ENCODE measurements around the gene KPNA6. TPM values are rescaled to one million over a fixed set of nuclear protein-coding genes. Genes with fewer than 3 reads are reported as not detected.
A peak's percentile ranks its signal among the peaks of the same experiment; 100 is the strongest.

Gene KPNA6
- total RNA-seq, 1 experiment from 2014 or later, result 114 TPM

DNA sequence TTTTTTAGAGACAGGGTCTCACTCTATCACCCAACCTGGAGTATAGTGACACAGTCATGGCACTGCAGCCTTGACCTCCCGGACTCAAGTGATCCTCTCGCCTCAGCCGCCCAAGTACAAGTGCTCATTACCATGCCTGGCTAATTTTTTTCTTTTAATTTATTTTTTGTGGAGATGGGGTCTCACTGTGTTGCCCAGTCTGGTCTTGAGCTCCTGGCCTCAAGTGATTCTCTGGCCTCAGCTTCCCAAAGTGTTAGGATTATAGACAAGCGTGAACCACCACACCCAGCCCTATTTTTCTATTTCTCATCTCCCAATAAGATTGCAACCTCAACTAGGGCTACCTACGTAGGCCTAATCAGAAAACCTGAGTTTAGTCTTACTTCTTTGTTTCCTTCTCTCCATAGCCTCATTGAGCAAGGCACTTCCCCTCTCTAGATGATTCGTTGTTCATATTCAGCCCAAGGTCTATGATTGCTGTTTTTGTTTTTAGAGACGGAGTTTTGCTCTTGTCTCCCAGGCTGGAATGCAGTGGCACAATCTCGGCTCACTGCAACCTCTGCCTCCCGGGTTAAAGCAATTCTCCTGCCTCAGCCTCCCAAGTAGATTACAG lies 1.1 kb upstream of the KPNA6 start:
- no peak overlapping the region for H2BK12ac ChIP-seq (ENCODE audit: insufficient read length, low read depth, low read length)
- no peak overlapping the region for H3K27ac ChIP-seq (ENCODE audit: insufficient read length, low read depth, low read length)
- no peak overlapping the region for H2AK5ac ChIP-seq (ENCODE audit: insufficient read length, low read length)
- TF ChIP-seq, protein P1, sequence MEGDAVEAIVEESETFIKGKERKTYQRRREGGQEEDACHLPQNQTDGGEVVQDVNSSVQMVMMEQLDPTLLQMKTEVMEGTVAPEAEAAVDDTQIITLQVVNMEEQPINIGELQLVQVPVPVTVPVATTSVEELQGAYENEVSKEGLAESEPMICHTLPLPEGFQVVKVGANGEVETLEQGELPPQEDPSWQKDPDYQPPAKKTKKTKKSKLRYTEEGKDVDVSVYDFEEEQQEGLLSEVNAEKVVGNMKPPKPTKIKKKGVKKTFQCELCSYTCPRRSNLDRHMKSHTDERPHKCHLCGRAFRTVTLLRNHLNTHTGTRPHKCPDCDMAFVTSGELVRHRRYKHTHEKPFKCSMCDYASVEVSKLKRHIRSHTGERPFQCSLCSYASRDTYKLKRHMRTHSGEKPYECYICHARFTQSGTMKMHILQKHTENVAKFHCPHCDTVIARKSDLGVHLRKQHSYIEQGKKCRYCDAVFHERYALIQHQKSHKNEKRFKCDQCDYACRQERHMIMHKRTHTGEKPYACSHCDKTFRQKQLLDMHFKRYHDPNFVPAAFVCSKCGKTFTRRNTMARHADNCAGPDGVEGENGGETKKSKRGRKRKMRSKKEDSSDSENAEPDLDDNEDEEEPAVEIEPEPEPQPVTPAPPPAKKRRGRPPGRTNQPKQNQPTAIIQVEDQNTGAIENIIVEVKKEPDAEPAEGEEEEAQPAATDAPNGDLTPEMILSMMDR (conservative IDR thresholded peaks at IDR 0.05), result no peak
- H3K23me2 ChIP-seq (ENCODE audit: insufficient read length, low read depth, low read length, poor library complexity, severe bottlenecking), result no peaks in the 10 kb centered on the region
- peaks cover 5% of the 10 kb centered on the region for H3K79me1 ChIP-seq (ENCODE audit: insufficient read depth, low read depth, low read length, poor library complexity, severe bottlenecking)
- H3K4ac ChIP-seq (ENCODE audit: low read depth, low read length), result no peak overlapping the region
- DNase-seq, result no peak
- Mint-ChIP-seq H3K4me1 (peaks cover 11 to 12% of the 10 kb centered on the region in 2 experiments), H3K4me3 (peak overlapping the region; percentile 22 to 99), H3K36me3 (ENCODE audit: insufficient read depth in 1 of 3, low read depth in 3 of 3) (peaks cover 0 to 14% (median 13%) of the 10 kb centered on the region in 3 experiments; a peak in 5 of 7 replicates), H3K9me3 (no peaks in the 10 kb centered on the region; a peak in 1 of 5 replicates), H3K27me3 (ENCODE audit: low read depth) (no peaks in the 10 kb centered on the region), H3K27ac (no peak overlapping the region; a peak in 1 of 7 replicates)
- peaks cover 15% of the 10 kb centered on the region for H3K79me2 ChIP-seq (ENCODE audit: insufficient read depth, low read length)
- no peak overlapping the region for H3K4me2 ChIP-seq (ENCODE audit: insufficient read depth, insufficient read length, low read length)
- H2BK5ac ChIP-seq (ENCODE audit: insufficient read length, low read length), result no peak overlapping the region
- no peak overlapping the region for H4K5ac ChIP-seq (ENCODE audit: insufficient read length, low read depth, low read length)
- H2BK20ac ChIP-seq (ENCODE audit: low read depth, low read length, poor library complexity, severe bottlenecking), result no peak overlapping the region
- no peak overlapping the region for H3K9ac ChIP-seq (ENCODE audit: extremely low read depth, insufficient read length, low read length)
- no CpG with 5 or more reads among the region's 9 CpGs for WGBS (ENCODE audit: extremely low coverage, insufficient read length, low lambda C conversion rate)
- no peak overlapping the region for H2AFZ ChIP-seq (ENCODE audit: low read length)
- H2BK120ac ChIP-seq (ENCODE audit: low read depth, low read length, poor library complexity, severe bottlenecking), result no peak overlapping the region
- no peaks in the 10 kb centered on the region for H4K20me1 ChIP-seq (ENCODE audit: control insufficient read depth, insufficient read depth, insufficient read length)
- no peak overlapping the region for H3K18ac ChIP-seq (ENCODE audit: insufficient read length, low read depth, low read length)
- H3K4me1 ChIP-seq (ENCODE audit: insufficient read depth, low read length), result no peaks in the 10 kb centered on the region
- no peak overlapping the region for H4K8ac ChIP-seq (replicated peaks; ENCODE audit: insufficient read length, low read depth, low read length)
- no peaks in the 10 kb centered on the region for H3K9me3 ChIP-seq (ENCODE audit: control insufficient read depth, low read depth, low read length)
- H3K27me3 ChIP-seq (ENCODE audit: insufficient read depth, low read length), result no peaks in the 10 kb centered on the region
- H3K23ac ChIP-seq (ENCODE audit: insufficient read length, low read depth, low read length), result no peak overlapping the region
- H2BK15ac ChIP-seq (ENCODE audit: low read depth, low read length), result no peak overlapping the region
- H3T11ph ChIP-seq (ENCODE audit: low read length), result no peak overlapping the region
- no peak overlapping the region for H3K56ac ChIP-seq (ENCODE audit: insufficient read length, low read depth, low read length)
- no peak overlapping the region for H4K91ac ChIP-seq (ENCODE audit: insufficient read length, low read depth, low read length)
- no peak overlapping the region for H3K14ac ChIP-seq (ENCODE audit: insufficient read depth, low read length)

All from H9 (cell line).